OCI-LY1 (cell line): ENCODE data around the gene NSUN2.

Source experiments
- EZH2 ChIP-seq: fragments of 200-600 bp; sonication (generic), shearing (Covaris generic); IDR thresholded peaks from 2 replicates; pipeline ENCODE4 v1.8.0; 2017; ENCODE audit warnings: borderline replicate concordance, mixed run types, mild to moderate bottlenecking, antibody characterized with exemption, low read length, moderate library complexity, mixed read lengths
- TF ChIP-seq, protein P1 (sequence below): fragments of 200-600 bp; sonication (generic), shearing (Covaris generic); IDR thresholded peaks from 2 replicates; pipeline ENCODE4 v1.5.1; 2017; ENCODE audit warnings: mild to moderate bottlenecking, antibody characterized with exemption, low read length, moderate library complexity, mixed read lengths

DNA sequence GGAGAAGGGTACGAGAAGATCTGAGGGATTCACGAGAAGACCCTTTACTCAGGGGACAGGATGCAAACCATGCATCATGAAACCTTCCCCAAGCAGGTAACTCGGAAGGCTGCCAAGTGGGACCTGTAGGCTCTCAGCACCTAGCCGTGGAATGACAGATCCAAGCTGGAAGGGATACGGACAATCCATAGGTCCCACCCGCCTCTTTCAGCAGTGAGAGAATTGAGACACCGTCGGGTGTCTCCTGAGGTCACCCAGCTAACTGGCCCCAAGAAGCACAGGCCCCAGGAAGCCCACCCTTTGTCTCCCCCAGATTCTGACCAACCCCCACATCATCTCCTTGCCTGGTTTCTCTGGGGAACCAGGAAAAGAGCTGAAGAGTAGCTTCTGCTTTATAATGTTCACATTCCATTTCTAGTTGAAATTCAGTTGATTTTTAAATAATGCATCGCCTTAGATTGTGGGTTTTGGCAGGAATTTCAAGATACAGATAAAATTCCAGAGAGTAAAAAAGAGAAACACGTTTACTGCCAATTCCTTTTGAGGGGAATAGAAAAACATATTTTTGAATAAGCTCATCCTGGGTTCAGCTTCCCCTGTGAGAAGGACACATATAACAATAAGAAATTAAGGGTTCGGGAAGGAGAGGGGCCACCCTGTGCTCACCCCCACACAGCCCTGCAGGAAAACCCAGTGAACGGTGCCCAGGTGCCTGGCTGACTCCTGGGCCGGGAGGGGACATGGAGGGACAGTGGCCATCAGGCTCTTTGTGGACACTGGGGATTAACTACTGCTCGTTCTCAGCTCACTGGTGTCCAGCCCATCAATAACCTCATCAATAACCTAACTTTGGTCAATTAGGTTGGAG lies 51.1 kb downstream of the NSUN2 start:
- TF ChIP-seq, protein P1, sequence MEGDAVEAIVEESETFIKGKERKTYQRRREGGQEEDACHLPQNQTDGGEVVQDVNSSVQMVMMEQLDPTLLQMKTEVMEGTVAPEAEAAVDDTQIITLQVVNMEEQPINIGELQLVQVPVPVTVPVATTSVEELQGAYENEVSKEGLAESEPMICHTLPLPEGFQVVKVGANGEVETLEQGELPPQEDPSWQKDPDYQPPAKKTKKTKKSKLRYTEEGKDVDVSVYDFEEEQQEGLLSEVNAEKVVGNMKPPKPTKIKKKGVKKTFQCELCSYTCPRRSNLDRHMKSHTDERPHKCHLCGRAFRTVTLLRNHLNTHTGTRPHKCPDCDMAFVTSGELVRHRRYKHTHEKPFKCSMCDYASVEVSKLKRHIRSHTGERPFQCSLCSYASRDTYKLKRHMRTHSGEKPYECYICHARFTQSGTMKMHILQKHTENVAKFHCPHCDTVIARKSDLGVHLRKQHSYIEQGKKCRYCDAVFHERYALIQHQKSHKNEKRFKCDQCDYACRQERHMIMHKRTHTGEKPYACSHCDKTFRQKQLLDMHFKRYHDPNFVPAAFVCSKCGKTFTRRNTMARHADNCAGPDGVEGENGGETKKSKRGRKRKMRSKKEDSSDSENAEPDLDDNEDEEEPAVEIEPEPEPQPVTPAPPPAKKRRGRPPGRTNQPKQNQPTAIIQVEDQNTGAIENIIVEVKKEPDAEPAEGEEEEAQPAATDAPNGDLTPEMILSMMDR = no peak
- no peak for TF ChIP-seq EZH2
